ENCODE data around the gene PIPOX. TPM values are rescaled to one million over a fixed set of nuclear protein-coding genes. Genes with fewer than 3 reads are reported as not detected.

The PIPOX gene
- total RNA-seq, 2 experiments from 2014 or later, result 1.5 to 2.4 TPM

GRCh38 chr17:29007860-29008455 lies 35.0 kb upstream of the PIPOX start:
- no peak overlapping the region for H3K27ac Mint-ChIP-seq
- POLR2A ChIA-PET, result no interaction called here
- no peak overlapping the region for H3K4me3 Mint-ChIP-seq
- intact Hi-C loops (cut with micrococcal nuclease), result no loop called here
- no peaks in the 10 kb centered on the region for H3K36me3 Mint-ChIP-seq
- H3K4me1 Mint-ChIP-seq (ENCODE audit: low read depth), result peaks cover 6% of the 10 kb centered on the region
- DNase-seq, result no peak
- H3K9me3 Mint-ChIP-seq, result no peaks in the 10 kb centered on the region
- peaks cover 50% of the 10 kb centered on the region for H3K27me3 Mint-ChIP-seq
- CTCF ChIA-PET, result interaction anchor here (1.1 kb wide), 1 partner anchor 109 kb away, joined by 3 read pairs; no protein-coding TSS in a partner anchor

DNA sequence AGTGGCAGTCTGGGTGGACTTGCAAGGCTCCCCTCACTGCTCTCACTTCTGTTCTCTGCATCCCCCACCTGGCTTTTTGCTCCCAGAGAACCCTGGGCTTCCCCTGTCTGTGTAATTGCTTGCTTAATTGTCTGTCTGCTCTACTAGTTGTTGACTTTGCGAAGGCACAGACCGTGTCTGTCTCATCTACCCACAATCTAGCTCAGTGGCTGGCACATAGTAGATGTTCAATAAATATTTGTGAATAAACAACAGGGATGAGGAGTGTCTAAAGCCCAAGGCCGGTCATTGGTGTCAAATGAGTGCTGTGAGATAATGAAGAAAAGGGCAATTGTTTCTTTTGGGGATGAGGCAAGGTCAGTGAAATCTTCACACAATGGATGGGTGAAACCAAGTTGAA lies 34.4 kb upstream of the PIPOX start:
- H3K36me3 Mint-ChIP-seq, result no peaks in the 10 kb centered on the region

GRCh38 chr17:29010129-29010528 lies 32.8 kb upstream of the PIPOX start:
- Mint-ChIP-seq H3K36me3 (no peaks in the 10 kb centered on the region), H3K27me3 (peaks cover 35% of the 10 kb centered on the region), H3K9me3 (no peaks in the 10 kb centered on the region), H3K4me3 (no peak overlapping the region), H3K27ac (no peak overlapping the region), H3K4me1 (ENCODE audit: low read depth) (peaks cover 6% of the 10 kb centered on the region)
- ChIA-PET CTCF (interaction anchor here (0.5 to 1.9 kb wide), 3 partner anchors 114 to 231 kb away, joined by 3 to 6 read pairs (median 5); no protein-coding TSS in a partner anchor), POLR2A (no interaction called here)
- DNase-seq, result no peak
- intact Hi-C loops (cut with micrococcal nuclease), result no loop called here

More for the DNA sequence above, 34.4 kb upstream of the PIPOX start:
- intact Hi-C loops (cut with micrococcal nuclease), result no loop called here
- Mint-ChIP-seq H3K4me1 (ENCODE audit: low read depth) (peaks cover 6% of the 10 kb centered on the region), H3K4me3 (no peak overlapping the region), H3K27me3 (peaks cover 48% of the 10 kb centered on the region), H3K9me3 (no peaks in the 10 kb centered on the region), H3K27ac (no peak overlapping the region)
- ChIA-PET CTCF (interaction anchor here (1.9 kb wide), 1 partner anchor 210 kb away, joined by 6 read pairs; no protein-coding TSS in a partner anchor), POLR2A (no interaction called here)
- DNase-seq, result no peak

- no peaks in the 10 kb centered on the region for H3K9me3 Mint-ChIP-seq
- DNase-seq, result no peak
- peaks cover 34% of the 10 kb centered on the region for H3K27me3 Mint-ChIP-seq
- H3K4me1 Mint-ChIP-seq (ENCODE audit: low read depth), result peaks cover 6% of the 10 kb centered on the region
- H3K4me3 Mint-ChIP-seq, result no peak overlapping the region
- H3K27ac Mint-ChIP-seq, result no peak overlapping the region
- CTCF ChIA-PET, result interaction anchor here (0.5 to 1.5 kb wide), 2 partner anchors 113 to 230 kb away, joined by 3 to 5 read pairs; no protein-coding TSS in a partner anchor
- intact Hi-C loops (cut with micrococcal nuclease), result no loop called here
- H3K36me3 Mint-ChIP-seq, result no peaks in the 10 kb centered on the region
- POLR2A ChIA-PET, result no interaction called here
Observed at GRCh38 chr17:29010586-29010985, 32.4 kb upstream of the PIPOX start.

- Mint-ChIP-seq H3K36me3 (no peaks in the 10 kb centered on the region), H3K27me3 (peaks cover 21% of the 10 kb centered on the region), H3K4me3 (no peak overlapping the region), H3K9me3 (no peaks in the 10 kb centered on the region), H3K27ac (no peak overlapping the region), H3K4me1 (ENCODE audit: low read depth) (peaks cover 3% of the 10 kb centered on the region)
- DNase-seq, result no peak
- POLR2A ChIA-PET, result no interaction called here
- CTCF ChIA-PET, result no interaction called here
- intact Hi-C loops (cut with micrococcal nuclease), result no loop called here
Observed at GRCh38 chr17:29012535-29012934, 30.4 kb upstream of the PIPOX start.

DNA sequence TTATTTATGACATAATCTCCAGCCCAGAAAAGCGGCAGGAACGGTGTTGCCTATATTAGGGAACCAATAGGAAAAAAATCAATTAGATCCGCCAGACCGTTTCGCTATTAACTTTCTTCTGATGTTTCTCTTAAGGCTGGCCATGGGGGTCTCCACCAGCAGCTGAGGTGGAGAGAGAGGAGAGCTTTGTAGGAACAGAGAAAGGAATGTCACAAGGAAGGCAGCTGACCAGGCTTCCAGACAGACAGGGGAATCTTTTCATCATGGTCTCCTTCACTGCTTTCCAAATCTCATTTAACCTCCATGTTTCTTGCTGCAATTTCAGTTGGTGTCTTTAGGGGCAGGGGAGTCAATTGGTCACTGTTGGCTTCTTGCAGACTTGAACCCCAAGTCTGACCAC lies 28.2 kb upstream of the PIPOX start:
- Mint-ChIP-seq H3K4me1 (ENCODE audit: low read depth) (peaks cover 7% of the 10 kb centered on the region), H3K9me3 (no peaks in the 10 kb centered on the region), H3K4me3 (no peak overlapping the region), H3K27ac (no peak overlapping the region), H3K27me3 (peaks cover 21% of the 10 kb centered on the region), H3K36me3 (no peaks in the 10 kb centered on the region)
- intact Hi-C loops (cut with micrococcal nuclease), result no loop called here
- DNase-seq, result no peak
- ChIA-PET POLR2A (no interaction called here), CTCF (interaction anchor here (1.2 to 1.6 kb wide), 2 partner anchors 49 to 97 kb away, joined by 3 to 5 read pairs; no protein-coding TSS in a partner anchor)

DNA sequence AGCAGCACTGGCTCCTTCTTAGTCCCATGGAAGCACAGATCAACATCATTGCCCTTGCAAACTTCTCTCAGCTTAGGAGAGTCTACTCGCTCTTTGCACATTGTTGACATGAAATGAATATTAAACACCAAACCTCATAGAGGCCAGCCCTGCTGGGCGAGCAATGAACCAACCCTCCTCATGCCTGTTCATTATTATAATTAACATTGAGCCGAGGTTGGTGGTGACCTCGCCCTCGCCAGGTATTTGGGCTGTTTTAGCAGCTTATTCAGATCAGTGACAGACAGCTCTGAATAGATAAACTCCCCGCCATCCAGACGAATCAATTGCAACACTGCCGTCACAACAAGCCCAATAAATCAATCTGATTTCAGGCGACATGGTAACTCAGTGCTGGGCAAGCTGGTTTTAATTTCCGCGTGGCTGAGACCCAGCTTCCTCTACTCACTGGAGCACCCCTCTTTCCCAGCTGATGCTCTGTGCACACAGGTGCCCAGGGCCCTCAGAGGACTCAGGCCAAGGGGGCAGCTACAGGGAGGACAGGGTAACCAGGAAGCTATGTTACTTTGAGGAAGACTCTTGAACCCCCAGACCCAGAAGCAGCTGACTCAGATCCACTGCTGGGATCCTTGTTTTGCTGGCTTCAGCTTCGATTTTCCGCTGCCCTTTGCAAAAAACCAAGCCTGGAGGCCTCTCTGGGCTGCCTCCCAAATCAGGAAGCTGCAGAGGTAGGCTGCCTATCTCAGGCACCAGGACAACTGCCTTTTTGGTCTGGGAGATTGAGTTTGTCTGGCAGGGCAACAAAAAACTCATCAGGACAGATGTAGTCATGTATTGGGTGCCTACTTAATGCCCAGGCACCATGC lies 26.4 kb upstream of the PIPOX start:
- no peaks in the 10 kb centered on the region for H3K9me3 Mint-ChIP-seq
- H3K36me3 Mint-ChIP-seq, result no peaks in the 10 kb centered on the region
- POLR2A ChIA-PET, result no interaction called here
- CTCF ChIA-PET, result interaction anchor here (0.7 to 1.6 kb wide), 3 partner anchors 51 to 163 kb away, joined by 3 to 5 read pairs (median 4); partner anchors contain the start of gene MYO18A
- H3K4me1 Mint-ChIP-seq (ENCODE audit: low read depth), result peaks cover 6% of the 10 kb centered on the region
- intact Hi-C loops (cut with micrococcal nuclease), result no loop called here
- no peak overlapping the region for H3K27ac Mint-ChIP-seq
- no peak overlapping the region for H3K4me3 Mint-ChIP-seq
- no peak for DNase-seq
- peaks cover 25% of the 10 kb centered on the region for H3K27me3 Mint-ChIP-seq

- no peak overlapping the region for H3K4me3 Mint-ChIP-seq
- intact Hi-C loops (cut with micrococcal nuclease), result no loop called here
- H3K9me3 Mint-ChIP-seq, result no peaks in the 10 kb centered on the region
- CTCF ChIA-PET, result interaction anchor here (0.9 to 1.5 kb wide), 5 partner anchors 15 to 103 kb away, joined by 3 to 6 read pairs (median 3); no protein-coding TSS in a partner anchor
- no peak overlapping the region for H3K27ac Mint-ChIP-seq
- no peaks in the 10 kb centered on the region for H3K36me3 Mint-ChIP-seq
- H3K27me3 Mint-ChIP-seq, result peaks cover 35% of the 10 kb centered on the region
- POLR2A ChIA-PET, result no interaction called here
- H3K4me1 Mint-ChIP-seq (ENCODE audit: low read depth), result peaks cover 4% of the 10 kb centered on the region
- DNase-seq, result no peak
Observed at GRCh38 chr17:29018788-29019474, 24.0 kb upstream of the PIPOX start.

DNA sequence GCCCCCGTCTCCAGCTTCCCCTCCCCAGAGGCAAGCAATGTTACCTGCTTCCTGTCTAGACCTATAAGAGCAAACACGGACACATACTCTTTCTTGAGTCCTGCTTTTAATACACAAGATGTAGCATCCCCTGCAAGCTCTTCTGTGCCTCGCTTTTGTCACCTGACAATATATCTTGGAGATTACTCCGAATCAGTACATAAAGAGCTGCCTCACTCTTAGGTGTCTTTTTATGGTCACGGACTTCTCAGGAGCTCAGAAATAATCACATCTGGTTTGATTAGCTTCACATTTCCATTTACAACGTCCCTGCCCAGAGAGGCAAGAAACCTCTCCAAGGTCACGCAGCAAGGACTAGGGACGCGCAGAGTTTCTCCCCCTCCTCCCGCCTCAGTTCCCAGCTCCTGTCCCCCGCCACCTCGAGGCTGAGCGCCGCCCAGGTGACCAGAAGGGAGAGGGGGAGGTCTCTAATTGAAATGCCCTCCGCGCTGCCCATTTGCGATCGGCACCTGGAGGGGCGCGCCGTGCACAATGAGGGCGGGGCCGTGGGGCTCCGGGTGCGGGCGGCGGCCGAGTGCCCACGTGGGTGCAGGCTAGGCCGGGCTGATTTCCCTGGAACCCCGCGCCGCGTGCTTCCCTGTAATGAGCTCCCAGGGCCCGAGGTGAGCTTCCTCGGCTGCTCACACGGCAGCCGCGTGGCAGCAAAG lies 23.3 kb upstream of the PIPOX start:
- Mint-ChIP-seq H3K27ac (no peak overlapping the region), H3K36me3 (no peaks in the 10 kb centered on the region), H3K4me3 (no peak overlapping the region), H3K4me1 (ENCODE audit: low read depth) (peaks cover 4% of the 10 kb centered on the region), H3K9me3 (no peaks in the 10 kb centered on the region), H3K27me3 (peaks cover 36% of the 10 kb centered on the region)
- DNase-seq, result no peak
- intact Hi-C loops (cut with micrococcal nuclease), result no loop called here
- ChIA-PET CTCF (interaction anchor here (0.9 to 1.5 kb wide), 5 partner anchors 15 to 104 kb away, joined by 3 to 6 read pairs (median 3); no protein-coding TSS in a partner anchor), POLR2A (no interaction called here)

- Mint-ChIP-seq H3K4me1 (ENCODE audit: low read depth) (peaks cover 4% of the 10 kb centered on the region), H3K27me3 (peaks cover 34% of the 10 kb centered on the region), H3K9me3 (no peaks in the 10 kb centered on the region), H3K27ac (no peak overlapping the region), H3K4me3 (no peak overlapping the region), H3K36me3 (no peaks in the 10 kb centered on the region)
- intact Hi-C loops (cut with micrococcal nuclease), result no loop called here
- CTCF ChIA-PET, result interaction anchor here (1.5 kb wide), 1 partner anchor 55 kb away, joined by 6 read pairs; no protein-coding TSS in a partner anchor
- POLR2A ChIA-PET, result no interaction called here
- no peak for DNase-seq
Observed at GRCh38 chr17:29020576-29020975, 22.4 kb upstream of the PIPOX start.

DNA sequence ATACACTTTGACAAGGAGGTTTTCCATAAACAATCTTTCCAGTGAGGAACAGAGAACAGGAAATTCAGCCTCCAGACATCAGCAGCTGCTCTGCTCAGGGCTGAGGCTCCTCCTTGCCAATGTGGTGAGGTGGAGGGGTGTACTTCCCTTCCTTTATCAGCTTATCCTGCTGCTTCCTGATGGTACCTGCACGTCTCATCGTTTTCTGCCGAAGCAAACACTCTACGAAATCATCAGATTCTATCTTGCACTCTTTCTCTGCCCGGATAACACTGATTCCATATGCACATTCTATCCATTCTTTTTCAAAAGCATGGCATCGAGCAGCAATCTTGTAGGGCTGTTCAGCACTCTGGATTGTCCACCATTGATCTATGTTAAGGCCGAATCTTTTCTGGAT lies 21.7 kb upstream of the PIPOX start:
- DNase-seq, result no peak
- H3K27me3 Mint-ChIP-seq, result peaks cover 34% of the 10 kb centered on the region
- intact Hi-C loops (cut with micrococcal nuclease), result no loop called here
- ChIA-PET POLR2A (no interaction called here), CTCF (no interaction called here)
- H3K9me3 Mint-ChIP-seq, result no peaks in the 10 kb centered on the region
- H3K27ac Mint-ChIP-seq, result no peak overlapping the region
- H3K4me3 Mint-ChIP-seq, result no peak overlapping the region
- H3K36me3 Mint-ChIP-seq, result no peaks in the 10 kb centered on the region
- H3K4me1 Mint-ChIP-seq (ENCODE audit: low read depth), result peaks cover 4% of the 10 kb centered on the region
